Fibroblast of skin of back (primary cell): ENCODE data around the gene TPI1.
"Not testable (repeated sequence)": the region's sequence is repeated elsewhere in the genome, so short reads cannot be mapped to it uniquely, and the experiment has no call there.

Experiments used
- DNase-seq: peaks from one replicate; pipeline ENCODE4 v3.0.0-alpha.2; 2013

The TPI1 gene

GRCh38 chr12:6869049-6870021 is 2.0 kb downstream of the TPI1 start:
- peak; percentile 72 for DNase-seq

GRCh38 chr12:6870304-6870703 is 3.0 kb downstream of the TPI1 start:
- not testable (repeated sequence) for DNase-seq

DNA sequence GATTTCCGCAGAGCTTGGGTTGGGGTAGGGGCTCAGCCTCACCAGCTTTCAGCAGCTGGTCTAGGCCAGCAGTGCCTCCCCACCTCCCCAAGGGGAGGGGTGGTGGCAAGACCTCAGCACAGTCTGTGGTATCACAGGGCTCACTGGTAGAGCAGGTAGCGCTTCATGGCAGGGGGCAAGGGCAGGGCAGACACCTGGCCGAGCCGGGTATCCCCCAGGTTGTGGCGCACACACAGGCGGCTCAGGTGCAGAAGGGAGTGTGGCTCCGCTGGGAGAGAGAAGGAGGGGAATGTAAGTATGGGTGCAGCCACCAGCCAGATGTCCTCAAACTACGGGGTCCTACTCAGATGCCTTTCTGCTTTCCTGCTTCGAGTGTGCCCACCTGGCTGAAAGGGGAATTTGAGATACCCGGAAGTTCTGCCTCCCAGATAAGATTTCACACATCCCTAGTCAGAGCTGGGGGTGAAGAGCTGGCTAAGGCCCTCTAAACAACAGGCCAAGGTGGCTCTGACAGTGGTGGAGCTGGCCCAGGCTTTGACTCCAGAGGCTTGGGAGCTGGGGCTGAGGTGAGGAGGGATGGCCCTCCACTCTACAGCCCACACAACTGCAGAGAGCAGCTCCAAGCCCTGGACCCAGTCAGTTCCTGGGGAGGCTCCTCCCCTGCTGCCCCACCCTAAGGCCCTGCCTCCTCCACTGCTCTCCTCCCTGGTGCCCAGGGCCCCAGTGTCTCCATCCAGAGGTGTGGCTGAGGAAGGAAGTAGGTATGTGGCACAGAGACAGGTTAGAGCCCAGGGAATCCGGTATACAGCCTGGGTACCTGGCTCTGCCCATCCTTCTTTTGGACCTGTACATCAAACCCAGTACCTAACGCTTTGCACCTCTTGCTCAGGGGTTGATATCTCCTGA is 4.0 kb downstream of the TPI1 start:
- peak; percentile 47 for DNase-seq

- DNase-seq = peak; percentile 75
Observed at GRCh38 chr12:6872073-6873048, 5.0 kb downstream of the TPI1 start.

GRCh38 chr12:6873094-6874014 is 6.0 kb downstream of the TPI1 start, which contains the start of gene SPSB2:
TSS of gene SPSB2 (minus strand) at chr12:6873303. CDS start at chr12:6872901, 402 bp downstream.
- DNase-seq = peak; percentile 94

GRCh38 chr12:6874015-6874368 is 6.7 kb downstream of the TPI1 start:
- not testable (repeated sequence) for DNase-seq

DNA sequence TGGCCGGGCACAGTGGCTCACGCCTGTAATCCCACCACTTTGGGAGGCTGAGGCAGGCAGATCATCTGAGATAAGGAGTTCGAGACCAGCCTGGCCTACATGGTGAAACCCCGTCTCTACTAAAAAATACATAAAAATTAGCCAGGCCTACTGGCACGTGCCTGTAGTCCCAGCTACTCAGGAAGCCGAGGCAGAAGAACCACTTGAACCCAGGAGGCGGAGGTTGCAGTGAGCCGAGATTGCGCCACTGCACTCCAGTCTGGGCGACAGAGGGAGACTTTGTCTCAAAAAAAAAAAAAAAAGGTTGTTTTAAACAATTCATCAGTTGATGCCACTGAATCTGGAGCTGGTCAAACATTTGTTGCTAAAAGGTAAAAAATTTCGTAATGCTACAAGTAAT is 12.5 kb downstream of the TPI1 start:
- not testable (repeated sequence) for DNase-seq

- DNase-seq = no peak
Observed at GRCh38 chr12:6883252-6883651, 15.9 kb downstream of the TPI1 start.

DNA sequence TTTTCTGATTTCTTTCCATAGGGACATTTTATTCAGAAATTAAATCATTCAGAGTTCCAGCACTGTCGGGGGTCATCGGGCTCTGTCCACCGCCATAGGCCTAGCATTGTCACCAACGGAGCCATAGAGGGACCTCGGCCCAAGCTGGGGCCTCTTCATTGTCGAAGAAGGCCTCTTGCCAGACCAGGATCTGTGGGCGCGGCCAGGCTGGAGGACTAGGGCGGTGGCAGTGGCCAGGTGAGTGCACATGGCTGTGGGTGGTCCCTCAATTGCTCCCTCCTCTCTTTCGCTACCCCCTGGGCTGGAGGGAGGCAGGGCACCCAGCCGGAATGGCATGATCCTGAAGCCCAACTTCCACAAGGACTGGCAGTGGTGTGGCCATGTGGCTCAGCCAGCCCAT is 16.4 kb downstream of the TPI1 start:
- no peak for DNase-seq

GRCh38 chr12:6884539-6884938 is 17.2 kb downstream of the TPI1 start:
- DNase-seq = no peak

GRCh38 chr12:6886206-6886999 is 19.1 kb downstream of the TPI1 start:
- DNase-seq = not testable (repeated sequence)

GRCh38 chr12:6887460-6887859 is 20.1 kb downstream of the TPI1 start:
- no peak for DNase-seq

- DNase-seq = no peak
Observed at GRCh38 chr12:6888360-6888759, 21.0 kb downstream of the TPI1 start.

GRCh38 chr12:6888794-6889193 is 21.5 kb downstream of the TPI1 start:
- not testable (repeated sequence) for DNase-seq

DNA sequence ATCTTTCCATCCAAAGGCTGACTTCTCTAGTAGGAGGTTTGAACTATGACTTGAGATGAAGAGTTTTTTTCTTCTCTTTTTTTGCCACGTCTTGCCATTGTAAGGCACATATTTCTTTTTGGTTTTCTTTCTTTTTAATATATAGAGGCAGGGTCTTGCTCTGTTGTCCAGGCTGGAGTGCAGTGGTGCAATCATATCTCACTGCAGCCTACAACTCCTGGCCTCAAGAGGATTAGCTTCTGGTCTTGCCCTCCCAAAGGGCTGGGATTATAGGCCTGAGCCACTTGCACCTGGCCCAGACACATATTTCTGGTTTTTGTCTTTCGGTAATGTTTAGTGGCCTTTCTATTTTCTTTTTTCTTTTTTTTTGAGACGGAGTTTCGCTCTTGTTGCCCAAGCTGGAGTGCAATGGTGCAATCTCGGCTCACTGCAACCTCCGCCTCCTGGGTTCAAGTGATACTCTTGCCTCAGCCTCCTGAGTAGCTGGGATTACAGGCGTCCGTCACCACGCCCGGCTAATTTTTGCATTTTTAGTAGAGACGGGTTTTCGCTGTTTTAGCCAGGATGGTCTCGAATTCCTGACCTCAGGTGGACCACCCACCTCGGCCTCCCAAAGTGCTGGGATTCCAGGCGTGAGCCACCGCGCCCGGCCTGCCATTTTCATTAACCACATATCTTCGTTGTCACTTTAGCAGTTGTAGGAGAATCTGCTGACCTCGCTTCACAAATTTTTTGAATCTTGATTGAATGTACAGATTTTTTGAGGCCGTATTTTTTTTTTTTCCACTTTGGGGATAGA is 22.6 kb downstream of the TPI1 start:
- not testable (repeated sequence) for DNase-seq

- DNase-seq = peak; percentile 94
Observed at GRCh38 chr12:6890789-6891645, 23.7 kb downstream of the TPI1 start.

- DNase-seq = no peak
Observed at GRCh38 chr12:6891646-6892001, 24.3 kb downstream of the TPI1 start.

- not testable (repeated sequence) for DNase-seq
Observed at GRCh38 chr12:6892683-6893082, 25.4 kb downstream of the TPI1 start.
